Activated CD4-positive, alpha-beta T cell treated with anti-CD3 and anti-CD28 coated beads, Interleukin-2, Interleukin-6, amounts not matched to agents 100 ng/mL and 50 ng/mL, durations not matched to agents 16 hours and 8 hours (primary cell): ENCODE results near the gene GABPA.

Experiments
- DNase-seq: peaks from one replicate; pipeline ENCODE4 v3.0.0-alpha.2; 2020

Gene GABPA

GRCh38 chr21:25813917-25814316 is 79.1 kb downstream of the GABPA start:
- DNase-seq: no peak

- DNase-seq: no peak
These were observed 83.3 kb downstream of the GABPA start for GRCh38 chr21:25818121-25818520.

- DNase-seq: no peak
These were observed 83.8 kb downstream of the GABPA start for GRCh38 chr21:25818551-25818950.
